ENCODE measurements around the gene SORCS2.

SORCS2 gene

GRCh38 chr4:7582313-7583097 lies 390.2 kb downstream of the SORCS2 start:
- no peaks in the 10 kb centered on the region for H3K36me3 ChIP-seq
- no peak for TF ChIP-seq CTCF (IDR thresholded peaks at IDR 0.05; ENCODE audit: low read depth, low read length)
- peaks cover 5% of the 10 kb centered on the region; the same call in 1 of the 2 replicates for H3K9me3 ChIP-seq
- H3K4me3 ChIP-seq (ENCODE audit: low read depth, low read length): no peak overlapping the region
- no peak for DNase-seq
- no peaks in the 10 kb centered on the region for H3K4me1 ChIP-seq
- no peaks in the 10 kb centered on the region for H3K27me3 ChIP-seq

DNA sequence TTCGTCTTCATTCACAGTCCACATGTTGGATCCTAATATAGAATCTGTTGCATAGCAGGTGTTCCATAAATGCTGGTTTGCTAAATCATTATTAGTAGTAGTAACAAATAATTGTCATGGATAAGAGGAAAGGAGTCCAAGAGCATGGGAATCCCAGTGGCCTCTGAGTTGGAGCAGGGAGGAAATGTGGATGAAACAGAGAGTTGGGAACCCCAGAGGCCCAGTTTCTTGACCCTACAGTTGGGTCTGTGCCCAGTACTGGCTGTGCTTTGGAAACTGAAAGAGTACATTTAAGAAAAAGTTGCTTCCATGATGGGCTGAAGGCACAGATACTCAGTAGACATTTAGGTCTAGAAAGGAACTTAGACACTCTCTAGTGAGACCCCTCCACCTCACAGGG lies 391.8 kb downstream of the SORCS2 start:
- H3K36me3 ChIP-seq: no peaks in the 10 kb centered on the region
- H3K9me3 ChIP-seq: no peaks in the 10 kb centered on the region
- H3K27me3 ChIP-seq: no peaks in the 10 kb centered on the region
- TF ChIP-seq CTCF (IDR thresholded peaks at IDR 0.05; ENCODE audit: low read depth, low read length): no peak
- no peak overlapping the region for H3K4me3 ChIP-seq (ENCODE audit: low read depth, low read length)
- DNase-seq: no peak
- H3K4me1 ChIP-seq: no peaks in the 10 kb centered on the region

GRCh38 chr4:7584606-7585159 lies 392.3 kb downstream of the SORCS2 start:
- H3K27me3 ChIP-seq: no peaks in the 10 kb centered on the region
- no peaks in the 10 kb centered on the region for H3K36me3 ChIP-seq
- H3K9me3 ChIP-seq: no peaks in the 10 kb centered on the region
- no peak overlapping the region for H3K4me3 ChIP-seq (ENCODE audit: low read depth, low read length)
- no peak for TF ChIP-seq CTCF (IDR thresholded peaks at IDR 0.05; ENCODE audit: low read depth, low read length)
- no peaks in the 10 kb centered on the region for H3K4me1 ChIP-seq
- DNase-seq: no peak

- Histone ChIP-seq H3K9me3 (no peaks in the 10 kb centered on the region), H3K4me1 (no peaks in the 10 kb centered on the region), H3K27me3 (no peaks in the 10 kb centered on the region), H3K36me3 (no peaks in the 10 kb centered on the region), H3K4me3 (ENCODE audit: low read depth, low read length) (no peak overlapping the region)
- no peak for DNase-seq
- no peak for TF ChIP-seq CTCF (IDR thresholded peaks at IDR 0.05; ENCODE audit: low read depth, low read length)
Observed at GRCh38 chr4:7585768-7586167, 393.4 kb downstream of the SORCS2 start.

DNA sequence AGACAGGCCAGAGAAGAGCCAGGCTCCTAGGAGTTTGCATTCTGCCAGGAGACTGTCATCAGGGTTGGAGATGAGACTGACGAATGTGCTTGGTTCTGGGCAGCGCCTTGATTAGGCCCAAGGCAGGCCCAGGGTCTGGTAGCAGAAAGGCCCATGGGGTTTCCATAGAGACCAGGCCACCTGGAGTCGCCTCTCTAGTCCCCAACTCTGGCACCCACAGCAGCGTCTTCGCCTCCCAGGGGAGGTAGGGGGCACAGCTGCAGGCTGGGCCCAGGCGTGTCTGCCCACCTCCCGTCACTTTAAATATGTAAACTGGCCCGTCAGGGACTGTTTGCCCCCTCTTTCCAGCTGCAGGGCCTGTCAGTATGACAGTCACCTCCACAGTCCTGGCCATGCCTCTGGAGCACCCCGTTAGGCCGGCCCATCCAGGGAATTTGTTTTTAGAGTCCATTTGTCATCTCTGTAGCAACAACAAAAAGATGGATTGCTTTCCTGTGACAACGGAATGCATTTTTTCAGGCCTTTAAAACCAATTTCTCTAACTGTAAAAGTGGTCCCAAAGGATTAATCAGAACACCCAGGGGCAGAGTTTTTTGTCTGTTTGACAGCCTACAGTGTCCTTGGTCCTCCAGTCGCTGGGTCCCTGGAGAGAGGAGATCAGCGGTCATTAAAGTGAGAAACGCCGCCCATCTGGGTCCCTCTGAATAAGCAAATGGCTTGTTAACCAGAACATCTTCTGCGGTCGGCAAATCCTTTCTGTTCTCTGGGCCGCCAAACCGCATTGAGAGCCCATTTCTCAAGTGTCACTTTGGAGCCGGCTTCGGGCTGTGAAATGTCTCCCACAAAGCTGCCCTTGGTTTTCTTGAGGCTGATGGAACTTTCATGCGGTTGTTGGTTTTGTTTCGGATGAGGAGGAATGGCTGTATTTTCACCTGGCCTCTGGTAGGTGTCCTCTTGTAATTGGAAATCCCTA lies 395.4 kb downstream of the SORCS2 start:
- H3K27me3 ChIP-seq: no peaks in the 10 kb centered on the region
- DNase-seq: no peak
- no peaks in the 10 kb centered on the region for H3K4me1 ChIP-seq
- H3K36me3 ChIP-seq: no peaks in the 10 kb centered on the region
- no peak for TF ChIP-seq CTCF (IDR thresholded peaks at IDR 0.05; ENCODE audit: low read depth, low read length)
- H3K9me3 ChIP-seq: no peaks in the 10 kb centered on the region
- H3K4me3 ChIP-seq (ENCODE audit: low read depth, low read length): no peak overlapping the region

Data from BE2C (cell line).